Measurements from ENCODE around the gene TBX6.

The TBX6 gene

DNA sequence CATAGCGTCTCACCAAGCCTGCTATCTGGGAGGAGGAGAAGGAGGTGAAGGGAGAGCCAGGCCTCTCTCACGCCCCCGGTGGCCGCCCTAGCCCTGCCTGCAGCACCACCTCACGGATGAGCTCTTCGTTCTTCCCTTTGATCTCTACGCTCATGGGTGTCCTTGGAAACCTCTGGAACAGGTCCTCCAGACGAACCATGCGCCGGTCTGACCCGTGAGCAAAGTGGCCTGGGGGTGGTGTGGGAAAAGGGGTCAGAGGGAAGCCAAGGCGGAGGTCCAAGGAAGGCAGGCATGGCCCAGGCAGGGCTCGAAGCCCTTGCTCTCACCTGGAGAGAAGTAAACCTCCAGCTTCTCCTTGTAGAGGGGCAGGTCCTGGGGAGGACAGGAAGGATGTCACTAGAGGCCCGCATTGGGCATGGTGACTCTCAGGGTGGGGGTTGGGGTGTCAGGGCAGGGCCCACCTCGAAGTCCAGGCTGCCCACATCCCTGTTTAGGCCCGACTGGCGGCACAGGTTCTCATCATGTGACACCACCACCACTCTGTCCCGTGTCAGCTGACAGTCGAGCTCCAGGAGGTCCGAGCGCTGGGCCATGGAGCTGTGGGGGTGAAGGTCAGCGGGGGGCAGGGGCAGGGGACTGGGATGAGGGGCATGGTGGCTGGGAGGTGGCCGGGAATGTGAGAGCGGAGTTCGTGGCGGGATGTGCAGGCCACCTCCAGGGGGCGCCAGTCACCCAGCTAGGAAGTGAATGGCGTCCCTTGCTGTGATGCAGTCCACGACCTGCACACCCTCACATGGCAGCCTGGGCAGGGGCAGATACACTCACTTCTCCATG, 20.7 kb upstream of the TBX6 start:
- peak; percentile 42 for TF ChIP-seq CTCF (IDR thresholded peaks at IDR 0.05; ENCODE audit: low read depth, low read length)
- H3K4me3 ChIP-seq (ENCODE audit: low read depth, low read length) = no peak overlapping the region

DNA sequence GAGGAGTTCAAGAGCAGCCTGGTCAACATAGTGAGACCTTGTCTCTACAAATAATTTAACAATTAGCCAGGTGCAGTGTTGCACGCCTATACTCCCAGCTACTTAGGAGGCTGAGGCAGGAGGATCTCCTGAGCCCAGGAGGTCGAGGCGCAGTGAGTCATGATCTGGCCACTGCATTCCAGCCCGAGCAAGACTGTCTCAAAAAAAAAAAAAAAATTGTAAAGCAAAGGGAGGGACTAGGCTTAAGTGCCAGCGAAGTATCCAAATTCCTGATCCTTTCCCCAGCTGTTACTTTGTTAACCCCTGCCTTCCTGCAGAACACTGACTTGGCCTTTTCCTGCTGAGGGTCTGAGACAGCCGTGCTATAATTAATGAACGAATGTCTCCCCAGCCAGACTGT, 18.9 kb upstream of the TBX6 start:
- no peak overlapping the region for H3K4me3 ChIP-seq (ENCODE audit: low read depth, low read length)
- TF ChIP-seq CTCF (IDR thresholded peaks at IDR 0.05; ENCODE audit: low read depth, low read length) = no peak

DNA sequence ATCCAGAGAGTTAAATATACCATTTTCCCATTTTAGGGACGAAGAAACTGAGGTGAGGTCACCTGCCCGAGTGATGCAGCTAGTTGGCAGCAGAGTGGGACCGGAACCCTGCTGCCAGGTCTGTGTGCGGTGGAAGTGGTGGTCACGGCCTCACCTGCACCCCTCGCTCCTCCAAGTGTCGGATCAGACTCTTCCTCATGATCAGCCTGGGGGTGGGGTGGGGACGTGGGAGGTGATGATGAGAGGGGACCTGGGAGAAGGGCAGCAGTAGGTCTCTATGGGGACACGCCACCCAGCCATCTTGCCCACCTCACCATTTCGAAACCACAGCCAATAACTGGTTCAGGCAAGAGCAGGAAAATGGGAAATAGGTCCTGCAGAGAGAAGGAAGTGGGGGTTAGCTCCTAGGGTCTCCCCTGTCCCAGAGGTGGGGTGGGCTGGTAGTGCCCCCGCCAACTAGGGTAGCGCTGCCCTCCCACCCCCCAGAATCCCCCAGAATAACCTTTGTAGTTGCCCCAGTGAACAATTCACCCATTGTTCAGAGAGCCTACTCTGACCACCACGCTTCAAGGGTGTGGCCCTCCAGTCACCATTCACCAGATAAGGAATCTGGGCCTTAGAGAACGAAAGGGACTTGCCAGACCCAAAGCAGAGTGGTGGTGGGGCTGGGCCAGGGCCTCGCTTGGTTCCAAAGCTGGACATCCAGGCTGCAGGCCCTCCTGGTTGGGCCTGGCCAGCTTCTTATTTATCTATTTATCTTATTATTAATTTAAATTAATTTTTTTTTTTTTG, 16.5 kb upstream of the TBX6 start:
- TF ChIP-seq CTCF (IDR thresholded peaks at IDR 0.05; ENCODE audit: low read depth, low read length) = no peak

DNA sequence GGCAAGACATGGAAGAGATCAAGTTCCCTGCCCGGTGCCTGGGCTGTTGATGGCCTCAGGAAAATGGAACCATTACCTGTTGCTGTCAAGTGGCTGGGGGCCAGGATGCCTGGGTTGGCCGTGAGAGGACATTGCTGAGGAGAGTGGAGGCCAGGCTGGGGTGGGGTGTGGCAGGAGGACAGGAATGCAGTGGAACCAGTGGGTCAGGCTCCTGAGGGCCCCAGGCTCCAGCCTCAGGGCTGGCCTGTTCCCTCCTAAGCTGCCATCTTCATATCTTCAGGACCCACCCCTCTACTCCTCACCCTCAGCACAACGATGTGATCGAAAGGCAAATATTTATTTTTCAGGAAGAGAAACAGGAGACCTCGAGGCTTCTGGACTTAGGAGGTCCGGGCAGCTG, 12.8 kb upstream of the TBX6 start:
- H3K4me3 ChIP-seq (ENCODE audit: low read depth, low read length) = no peak overlapping the region
- no peak for TF ChIP-seq CTCF (IDR thresholded peaks at IDR 0.05; ENCODE audit: low read depth, low read length)

More for the DNA sequence above, 16.5 kb upstream of the TBX6 start:
- no peak overlapping the region for H3K4me3 ChIP-seq (ENCODE audit: low read depth, low read length)

DNA sequence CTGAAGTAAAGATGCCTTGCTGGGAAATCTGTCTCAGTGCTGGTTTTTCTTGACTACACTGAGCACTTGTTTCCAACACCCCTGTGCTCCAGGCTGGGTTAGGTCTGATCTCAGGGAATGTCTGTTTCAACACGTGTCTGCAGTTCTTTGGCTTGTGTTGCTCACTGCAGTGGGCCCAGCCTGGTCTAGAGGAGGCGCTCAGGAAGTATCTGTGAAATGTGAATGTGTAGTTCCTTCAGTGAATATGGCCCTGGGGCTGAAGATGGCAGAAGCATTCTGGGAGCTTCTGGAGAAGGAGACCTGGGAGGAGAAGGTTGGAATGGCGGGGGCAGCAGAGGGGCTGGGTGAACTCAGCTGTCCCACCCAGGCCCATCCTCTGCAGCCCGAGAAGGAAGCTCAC, 12.4 kb upstream of the TBX6 start:
- no peak overlapping the region for H3K4me3 ChIP-seq (ENCODE audit: low read depth, low read length)
- no peak for TF ChIP-seq CTCF (IDR thresholded peaks at IDR 0.05; ENCODE audit: low read depth, low read length)

DNA sequence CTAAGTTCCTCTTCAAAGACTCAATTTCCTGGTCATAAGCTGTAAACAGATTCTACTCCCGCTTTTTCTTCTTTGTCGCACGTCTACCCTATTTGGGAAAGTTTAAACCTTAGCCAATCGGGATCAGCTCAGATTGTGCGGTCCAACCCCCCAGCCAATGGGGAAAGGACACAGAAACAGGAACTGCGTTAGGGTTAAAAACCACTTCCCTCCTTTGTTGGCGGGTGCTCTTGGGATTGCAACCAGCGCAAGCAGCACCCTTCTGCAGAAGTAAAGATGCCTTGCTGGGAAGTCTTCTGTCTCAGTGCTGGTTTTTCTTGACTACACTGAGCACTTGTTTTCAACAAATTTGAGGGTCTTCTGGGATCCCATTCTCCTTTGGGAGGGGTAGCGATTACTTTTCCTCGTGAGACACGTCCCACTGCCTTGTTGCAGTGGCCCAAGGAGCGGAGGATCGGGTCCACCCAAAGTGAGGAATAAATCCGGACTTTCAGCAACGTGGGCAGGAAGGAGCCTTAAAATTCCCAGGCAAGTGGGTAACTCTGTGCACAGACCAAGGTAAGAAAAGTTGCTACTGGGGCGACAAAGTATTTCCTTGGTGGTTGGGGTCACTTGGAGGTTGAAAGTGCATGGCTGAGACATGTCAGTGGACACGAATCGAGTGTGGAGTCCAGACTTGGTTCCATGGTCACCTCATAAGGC, 5.3 kb upstream of the TBX6 start:
- no peak for TF ChIP-seq CTCF (IDR thresholded peaks at IDR 0.05; ENCODE audit: low read depth, low read length)
- H3K4me3 ChIP-seq (ENCODE audit: low read depth, low read length) = no peak overlapping the region

Measured in WI38 (cell line).